GM12875 (cell line): ENCODE measurements around the gene MTTP.

Experiments
- H3K4me3 ChIP-seq: one replicate; pipeline ENCODE4 v1.5.1; 2011; ENCODE audit warnings: low read depth, low read length, control low read depth
- TF ChIP-seq, protein P1 (sequence below): IDR thresholded peaks from 2 replicates; pipeline ENCODE4 v1.5.1; 2011; ENCODE audit warnings: low read depth, mild to moderate bottlenecking, control low read depth, inconsistent platforms, low read length, moderate library complexity, borderline replicate concordance; ENCODE audit not compliant: insufficient read depth

The MTTP gene

DNA sequence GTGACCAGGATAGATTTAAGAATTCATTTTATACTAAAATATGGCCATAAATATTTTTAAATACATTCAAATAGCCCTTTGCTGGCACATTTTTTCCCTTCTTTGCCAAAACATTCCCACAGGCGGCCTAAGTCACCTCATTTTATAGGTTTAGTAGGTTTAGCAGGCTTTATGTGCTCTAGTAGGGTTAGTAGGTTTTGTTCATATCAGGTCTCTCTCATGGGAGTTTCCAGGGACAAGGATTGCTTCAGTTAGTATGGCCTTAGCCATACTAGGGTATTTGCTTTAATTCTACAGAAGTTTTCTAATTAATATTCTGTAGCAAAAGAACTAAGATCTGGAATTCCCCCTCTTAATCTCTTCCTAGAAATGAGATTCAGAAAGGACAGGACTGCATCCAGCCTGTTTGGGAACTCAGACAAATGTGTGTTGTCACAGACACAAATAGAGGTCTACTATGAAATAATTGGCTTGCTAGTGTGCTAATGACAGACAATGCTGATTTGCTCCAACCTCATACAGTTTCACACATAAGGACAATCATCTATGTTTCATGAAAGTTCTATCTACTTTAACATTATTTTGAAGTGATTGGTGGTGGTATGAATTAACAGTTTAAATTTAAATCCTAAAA lies 772 bp upstream of the MTTP start:
- TF ChIP-seq, protein P1, sequence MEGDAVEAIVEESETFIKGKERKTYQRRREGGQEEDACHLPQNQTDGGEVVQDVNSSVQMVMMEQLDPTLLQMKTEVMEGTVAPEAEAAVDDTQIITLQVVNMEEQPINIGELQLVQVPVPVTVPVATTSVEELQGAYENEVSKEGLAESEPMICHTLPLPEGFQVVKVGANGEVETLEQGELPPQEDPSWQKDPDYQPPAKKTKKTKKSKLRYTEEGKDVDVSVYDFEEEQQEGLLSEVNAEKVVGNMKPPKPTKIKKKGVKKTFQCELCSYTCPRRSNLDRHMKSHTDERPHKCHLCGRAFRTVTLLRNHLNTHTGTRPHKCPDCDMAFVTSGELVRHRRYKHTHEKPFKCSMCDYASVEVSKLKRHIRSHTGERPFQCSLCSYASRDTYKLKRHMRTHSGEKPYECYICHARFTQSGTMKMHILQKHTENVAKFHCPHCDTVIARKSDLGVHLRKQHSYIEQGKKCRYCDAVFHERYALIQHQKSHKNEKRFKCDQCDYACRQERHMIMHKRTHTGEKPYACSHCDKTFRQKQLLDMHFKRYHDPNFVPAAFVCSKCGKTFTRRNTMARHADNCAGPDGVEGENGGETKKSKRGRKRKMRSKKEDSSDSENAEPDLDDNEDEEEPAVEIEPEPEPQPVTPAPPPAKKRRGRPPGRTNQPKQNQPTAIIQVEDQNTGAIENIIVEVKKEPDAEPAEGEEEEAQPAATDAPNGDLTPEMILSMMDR: no peak
- H3K4me3 ChIP-seq: no peak overlapping the region

DNA sequence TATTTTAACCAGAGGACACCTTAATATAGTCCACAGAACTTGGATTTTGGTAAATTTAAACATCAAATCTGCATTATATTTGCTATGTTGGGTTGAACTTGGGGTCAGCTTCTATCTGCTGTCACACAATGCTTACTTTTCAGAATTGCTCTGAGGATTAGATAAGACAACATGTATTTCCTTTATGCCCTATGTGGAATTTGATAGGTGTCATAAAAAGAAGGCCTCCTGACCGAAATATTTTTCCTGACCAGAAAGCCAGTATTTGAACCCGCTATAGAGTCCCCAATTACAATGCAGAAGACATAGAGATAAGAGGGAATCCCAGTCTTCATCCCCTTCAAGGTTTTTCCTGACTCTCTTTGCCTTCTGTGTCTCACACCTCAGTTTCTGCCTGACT lies 4.1 kb downstream of the MTTP start:
- TF ChIP-seq, protein P1: no peak
- no peak overlapping the region for H3K4me3 ChIP-seq

DNA sequence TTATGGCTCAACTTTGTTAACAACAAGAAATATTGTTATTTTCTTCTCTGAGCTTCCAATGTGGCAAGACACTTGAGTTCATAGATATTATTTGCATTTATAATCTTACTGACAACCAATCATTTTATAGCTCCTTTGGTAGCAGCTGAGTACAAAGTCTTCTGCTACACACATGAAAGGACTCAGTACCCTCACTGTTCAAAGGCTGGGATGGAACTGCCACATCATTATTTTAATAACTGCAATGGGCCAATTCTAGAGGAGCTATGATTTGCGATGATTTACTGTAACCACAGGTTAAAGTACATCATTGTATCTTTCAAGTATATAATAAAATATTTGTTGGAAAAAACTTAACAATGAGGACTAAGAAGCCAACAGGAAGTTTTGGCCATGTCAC lies 10.9 kb downstream of the MTTP start:
- TF ChIP-seq, protein P1: no peak
- H3K4me3 ChIP-seq: no peak overlapping the region

DNA sequence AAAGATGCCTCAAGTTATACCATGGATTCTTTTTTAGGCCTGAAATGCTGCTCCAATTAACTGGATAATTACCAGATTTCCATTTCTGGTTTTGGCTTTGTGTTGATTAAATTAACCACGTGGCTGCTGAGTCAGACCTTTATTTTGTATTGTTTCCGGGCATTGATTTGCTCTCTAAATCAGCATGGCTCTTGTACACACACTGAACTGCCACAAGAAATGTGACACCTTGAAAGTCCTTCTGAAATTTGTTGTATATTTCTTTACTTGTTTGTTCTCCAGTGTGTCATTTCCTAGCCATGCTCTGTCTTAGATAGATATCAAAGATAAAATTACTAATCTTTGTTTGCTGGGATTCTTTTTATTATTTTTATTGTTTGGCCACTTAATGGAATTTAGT lies 11.7 kb downstream of the MTTP start:
- TF ChIP-seq, protein P1: no peak

DNA sequence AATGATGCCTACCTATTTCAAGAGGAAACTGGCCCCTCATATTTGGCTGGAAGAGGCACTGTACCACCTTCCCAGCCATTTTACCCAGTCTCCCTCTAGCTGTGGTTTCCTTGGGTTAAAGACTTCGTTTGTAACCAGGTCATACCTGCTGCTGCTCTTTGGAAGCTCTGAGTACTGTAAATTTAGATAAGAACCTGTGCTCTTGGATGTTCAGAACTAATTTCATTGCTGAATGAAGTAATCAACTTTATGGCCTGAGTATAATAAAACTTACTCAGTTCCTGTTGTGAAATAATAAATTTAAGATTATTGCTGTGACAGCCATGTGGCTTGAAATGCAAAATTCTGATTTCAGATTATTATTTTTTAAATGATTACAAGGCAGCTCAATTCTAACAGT lies 12.2 kb downstream of the MTTP start:
- TF ChIP-seq, protein P1: no peak
- H3K4me3 ChIP-seq: no peak overlapping the region

More for the DNA sequence above, 11.7 kb downstream of the MTTP start:
- no peak overlapping the region for H3K4me3 ChIP-seq

DNA sequence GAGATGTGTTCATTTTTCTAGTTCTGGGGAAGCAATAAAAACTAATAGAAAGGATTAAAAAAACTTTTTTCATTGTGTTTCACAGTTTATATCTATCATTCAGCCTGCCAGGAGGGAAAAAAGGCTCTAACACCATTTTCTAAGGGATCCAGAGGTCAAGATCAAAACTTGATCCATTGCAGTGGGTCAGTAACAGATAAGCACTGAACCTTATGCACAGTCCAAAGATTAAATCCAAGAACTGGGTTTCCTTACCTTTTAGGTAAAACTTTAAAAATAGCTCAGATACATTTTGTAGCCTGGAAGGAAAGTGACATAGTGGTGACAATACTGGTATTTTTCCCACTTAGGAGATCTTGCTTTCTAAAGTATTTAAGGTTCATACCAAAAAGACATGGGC lies 12.7 kb downstream of the MTTP start:
- TF ChIP-seq, protein P1: no peak
- H3K4me3 ChIP-seq: no peak overlapping the region

DNA sequence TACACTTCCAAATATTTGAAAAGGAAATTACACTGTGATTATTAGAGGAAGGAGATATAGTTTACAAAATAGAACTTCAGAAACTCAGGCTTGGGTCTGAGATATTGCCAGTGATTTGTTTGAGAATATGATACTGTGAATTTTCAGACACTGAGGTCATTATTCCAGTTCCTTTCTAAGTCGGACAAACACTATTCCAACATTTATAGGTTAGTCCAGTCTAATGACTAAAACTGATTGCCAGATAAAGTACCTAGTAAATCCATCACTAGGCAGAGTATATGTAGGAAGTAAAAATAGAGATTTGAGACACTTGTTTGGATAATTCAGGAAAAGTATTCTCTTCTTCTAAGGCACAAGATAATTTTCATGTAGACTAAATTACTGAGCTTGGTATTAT lies 13.2 kb downstream of the MTTP start:
- TF ChIP-seq, protein P1: no peak
- H3K4me3 ChIP-seq: no peak overlapping the region
